IMR-90 (cell line): ENCODE data around the gene PIK3CG. TPM values are rescaled to one million over a fixed set of nuclear protein-coding genes. Genes with fewer than 3 reads are reported as not detected.

Experiments
- ATAC-seq: fragments of 200-7000 bp; cut with Tn5 transposase; 2 replicates; pipeline ENCODE4 v1.9.1; 2020; ENCODE audit warnings: low read depth, mild to moderate bottlenecking, moderate library complexity
- BruUV-seq: library from RNA; stranded (reverse); fragments of 400-500 nt; replicated peaks from 2 replicates; lab custom pipeline; 2021; lab: Mats Ljungman, UMichigan
- CTCF ChIA-PET: fragments of 300-600 bp; formaldehyde crosslinking; extraction: SDS; loops from one replicate; lab custom pipeline; 2021; ENCODE audit warnings: antibody characterized with exemption; lab: Yijun Ruan, JAX
- POLR2A ChIA-PET: fragments of 300-600 bp; sonication (Branson Sonifier 250); formaldehyde crosslinking; loops from one replicate; lab custom pipeline; 2022; ENCODE audit warnings: antibody characterized with exemption; ENCODE audit not compliant: unreplicated experiment; lab: Charles Lee
- DNase-seq: peaks from one replicate; pipeline ENCODE4 v3.0.0; 2013
- H2AFZ ChIP-seq: replicated peaks from 2 replicates; pipeline ENCODE3; 2013; ENCODE audit warnings: low read length, mild to moderate bottlenecking; ENCODE audit not compliant: poor library complexity
- H2AK5ac ChIP-seq: 2 replicates; pipeline ENCODE4 v1.6.1; 2013; ENCODE audit warnings: low read depth, low read length, inconsistent platforms
- H2AK9ac ChIP-seq: replicated peaks from 2 replicates; pipeline ENCODE3; 2013; ENCODE audit warnings: mild to moderate bottlenecking, low read depth, low read length, moderate library complexity; ENCODE audit not compliant: poor library complexity
- H2BK120ac ChIP-seq: 2 replicates; pipeline ENCODE4 v1.6.1; 2013; ENCODE audit warnings: low read depth, low read length, inconsistent platforms
- H2BK15ac ChIP-seq: 3 replicates; pipeline ENCODE4 v1.6.1; 2013; ENCODE audit warnings: low read depth, low read length, inconsistent platforms
- H2BK20ac ChIP-seq: 2 replicates; pipeline ENCODE4 v1.6.1; 2013; ENCODE audit warnings: low read depth, mild to moderate bottlenecking, inconsistent platforms, low read length, moderate library complexity
- H2BK5ac ChIP-seq: 2 replicates; pipeline ENCODE4 v1.6.1; 2013; ENCODE audit warnings: mild to moderate bottlenecking, low read depth, low read length, inconsistent platforms; ENCODE audit not compliant: poor library complexity, severe bottlenecking
- H3K14ac ChIP-seq: replicated peaks from 2 replicates; pipeline ENCODE4 v1.6.1; 2013; ENCODE audit warnings: low read depth, low read length, inconsistent platforms
- H3K18ac ChIP-seq: 2 replicates; pipeline ENCODE4 v1.6.1; 2013; ENCODE audit warnings: low read depth, low read length, control low read depth
- H3K23ac ChIP-seq: 2 replicates; pipeline ENCODE4 v1.6.1; 2013; ENCODE audit warnings: low read depth, low read length, inconsistent platforms
- H3K27ac ChIP-seq: 2 replicates; pipeline ENCODE4 v1.5.1; 2013; ENCODE audit warnings: mild to moderate bottlenecking, control low read depth, low read length; ENCODE audit not compliant: insufficient read depth
- H3K27me3 ChIP-seq: 2 replicates; pipeline ENCODE4 v1.6.1; 2013; ENCODE audit warnings: low read length; ENCODE audit not compliant: control insufficient read depth, insufficient read depth
- H3K36me3 ChIP-seq: 2 replicates; pipeline ENCODE4 v1.6.1; 2013; ENCODE audit warnings: low read length, mixed read lengths; ENCODE audit not compliant: control insufficient read depth, insufficient read depth
- H3K4ac ChIP-seq: 2 replicates; pipeline ENCODE4 v1.6.1; 2013; ENCODE audit warnings: low read depth, low read length, inconsistent platforms
- H3K4me1 ChIP-seq: 2 replicates; pipeline ENCODE4 v1.6.1; 2013; ENCODE audit warnings: low read length, mixed read lengths; ENCODE audit not compliant: control insufficient read depth, insufficient read depth
- H3K4me2 ChIP-seq: 2 replicates; pipeline ENCODE4 v1.6.1; 2013; ENCODE audit warnings: low read depth, mild to moderate bottlenecking, control low read depth, low read length, moderate library complexity
- H3K4me3 ChIP-seq: 2 replicates; pipeline ENCODE4 v1.5.1; 2013; ENCODE audit warnings: low read depth, mild to moderate bottlenecking, control low read depth, low read length, moderate library complexity; ENCODE audit not compliant: insufficient read depth
- H3K56ac ChIP-seq: 2 replicates; pipeline ENCODE4 v1.6.1; 2013; ENCODE audit warnings: low read length, inconsistent platforms; ENCODE audit not compliant: insufficient read depth; ENCODE audit errors: extremely low read depth
- H3K79me1 ChIP-seq, 2 experiments: 2 replicates each; pipeline ENCODE4 v1.6.1; 2013; ENCODE audit warnings: low read length in 2 of 2, inconsistent platforms in 1 of 2, low read depth in 1 of 2
- H3K9ac ChIP-seq: 2 replicates; pipeline ENCODE4 v1.6.1; 2013; ENCODE audit warnings: low read depth, low read length, control low read depth
- H3K9me1 ChIP-seq: 2 replicates; pipeline ENCODE4 v1.6.1; 2013; ENCODE audit warnings: low read length, inconsistent platforms; ENCODE audit not compliant: insufficient read depth
- H3K9me3 ChIP-seq: 2 replicates; pipeline ENCODE4 v1.6.1; 2013; ENCODE audit warnings: low read length; ENCODE audit not compliant: control insufficient read depth, insufficient read depth
- H4K20me1 ChIP-seq: 2 replicates; pipeline ENCODE4 v1.6.1; 2013; ENCODE audit warnings: low read length, inconsistent platforms; ENCODE audit not compliant: insufficient read depth
- H4K5ac ChIP-seq: 2 replicates; pipeline ENCODE4 v1.6.1; 2013; ENCODE audit warnings: mild to moderate bottlenecking, low read depth, low read length, control low read depth
- H4K8ac ChIP-seq, 2 experiments: 2 replicates each; pipeline ENCODE4 v1.6.1; 2013; ENCODE audit warnings: low read depth in 2 of 2, low read length in 2 of 2, control low read depth in 1 of 2, inconsistent platforms in 1 of 2
- H4K91ac ChIP-seq: 2 replicates; pipeline ENCODE4 v1.6.1; 2013; ENCODE audit warnings: low read depth, low read length, inconsistent platforms; ENCODE audit not compliant: insufficient read depth
- BHLHE40 ChIP-seq: fragments of 150-350 bp; IDR thresholded peaks from 2 replicates; pipeline ENCODE4 v1.6.1; 2016; ENCODE audit warnings: mild to moderate bottlenecking, low read depth, low read length
- CEBPB ChIP-seq: IDR thresholded peaks from 2 replicates; pipeline ENCODE4 v1.6.1; 2012; ENCODE audit warnings: low read depth, low read length, improper control_type of control experiment
- CHD1 ChIP-seq: IDR thresholded peaks from 2 replicates; pipeline ENCODE4 v1.6.1; 2012; ENCODE audit warnings: low read depth, low read length, improper control_type of control experiment
- CTCF ChIP-seq: conservative IDR thresholded peaks from 2 replicates; pipeline ENCODE4 v1.5.1; 2012; ENCODE audit warnings: mild to moderate bottlenecking, low read depth, low read length, improper control_type of control experiment
- FOS ChIP-seq: fragments of 150-350 bp; IDR thresholded peaks from 2 replicates; pipeline ENCODE4 v1.6.1; 2016; ENCODE audit warnings: low read depth, low read length
- MAFK ChIP-seq: IDR thresholded peaks from 2 replicates; pipeline ENCODE4 v1.6.1; 2012; ENCODE audit warnings: low read depth, low read length, improper control_type of control experiment
- MAZ ChIP-seq: IDR thresholded peaks from 2 replicates; pipeline ENCODE4 v1.6.1; 2012; ENCODE audit warnings: low read depth, mild to moderate bottlenecking, low read length, improper control_type of control experiment, moderate library complexity, borderline replicate concordance
- MXI1 ChIP-seq: IDR thresholded peaks from 2 replicates; pipeline ENCODE4 v1.6.1; 2012; ENCODE audit warnings: low read depth, mild to moderate bottlenecking, low read length, moderate library complexity, borderline replicate concordance
- NFE2L2 ChIP-seq: fragments of 150-350 bp; IDR thresholded peaks from 2 replicates; pipeline ENCODE4 v1.6.1; 2016; ENCODE audit warnings: low read depth, mild to moderate bottlenecking, low read length
- POLR2A ChIP-seq: IDR thresholded peaks from 2 replicates; pipeline ENCODE4 v1.6.1; 2012; ENCODE audit warnings: mild to moderate bottlenecking, low read depth, low read length
- RAD21 ChIP-seq: IDR thresholded peaks from 2 replicates; pipeline ENCODE4 v1.6.1; 2012; ENCODE audit warnings: low read length, improper control_type of control experiment
- RCOR1 ChIP-seq: IDR thresholded peaks from 2 replicates; pipeline ENCODE4 v1.6.1; 2012; ENCODE audit warnings: mild to moderate bottlenecking, low read length, improper control_type of control experiment; ENCODE audit not compliant: insufficient replicate concordance
- RFX5 ChIP-seq: IDR thresholded peaks from 2 replicates; pipeline ENCODE4 v1.8.0; 2012; ENCODE audit warnings: low read depth, mild to moderate bottlenecking, low read length, moderate library complexity
- SMC3 ChIP-seq: fragments of 150-350 bp; IDR thresholded peaks from 2 replicates; pipeline ENCODE4 v1.6.1; 2016; ENCODE audit warnings: low read depth, mild to moderate bottlenecking, antibody characterized with exemption, low read length, moderate library complexity
- USF2 ChIP-seq: fragments of 150-350 bp; IDR thresholded peaks from 2 replicates; pipeline ENCODE4 v1.6.1; 2017; ENCODE audit warnings: mild to moderate bottlenecking, antibody characterized with exemption, low read length, low read depth
- WGBS, 2 experiments: methylation state at CpG; one replicate each; pipeline versions ENCODE4 v1.1.5 to v1.1.7; 2013; ENCODE audit warnings: missing lambda C conversion rate in 2 of 2; ENCODE audit not compliant: insufficient read length in 1 of 2; ENCODE audit errors: extremely low coverage in 2 of 2; 5-methylcytosine and 5-hydroxymethylcytosine counted together
- dilution Hi-C: fragments of 300-500 bp; cut with HindIII; formaldehyde crosslinking; loops from one replicate; pipeline ENCODE4 v1.14.3; 2018; ENCODE audit warnings: low sequenced_read_pairs; ENCODE audit not compliant: unreplicated experiment
- in situ Hi-C: fragments of 300-500 bp; cut with MboI; formaldehyde crosslinking; loops from 3 replicates; pipeline ENCODE4 v1.14.3; 2019; ENCODE audit warnings: low sequenced_read_pairs, inconsistent platforms, mixed read lengths
- intact Hi-C: fragments of 100-400 bp; cut with micrococcal nuclease; formaldehyde crosslinking; loops from 2 replicates; pipeline ENCODE4 v1.10.0; 2022
- polyA plus RNA-seq, 3 experiments: library from polyadenylated mRNA; depleted of rRNA; stranded (reverse); fragments of >200 nt; gene quantifications; 2 replicates each; pipeline ENCODE4 v1.2.3, GENCODE V29; 2012; ENCODE audit warnings: low replicate concordance in 1 of 3
- total RNA-seq: library from RNA; depleted of rRNA; stranded (reverse); fragments of >200 nt; gene quantifications from 2 replicates; pipeline ENCODE4 v1.2.3, GENCODE V29; 2012
- TF ChIP-seq, protein P1 (sequence below): fragments of 150-350 bp; IDR thresholded peaks from 2 replicates; pipeline ENCODE4 v1.6.1; 2016; ENCODE audit warnings: low read depth, mild to moderate bottlenecking, low read length, moderate library complexity, borderline replicate concordance

PIK3CG gene
- total and polyA plus RNA-seq, 2 of the 4 experiments (the other 2 are of a cell fraction): under 0.01 TPM; not detected in 1

- Histone ChIP-seq H2BK20ac (no peak overlapping the region), H3K27me3 (no peaks in the 10 kb centered on the region; the same call in none of the 2 replicates), H3K9me3 (no peaks in the 10 kb centered on the region), H3K4me2 (no peak overlapping the region), H3K79me1 (no peaks in the 10 kb centered on the region), H4K5ac (no peak overlapping the region), H3K9ac (no peak overlapping the region), H3K18ac (no peak overlapping the region), H3K14ac (no peak overlapping the region), H2BK120ac (no peak overlapping the region), H4K91ac (no peak overlapping the region), H2BK5ac (no peak overlapping the region), H2AK9ac (no peak overlapping the region), H2AK5ac (no peak overlapping the region), H3K36me3 (no peaks in the 10 kb centered on the region), H3K4me3 (no peak overlapping the region), H3K27ac (no peak overlapping the region), H2AFZ (no peak overlapping the region), H3K23ac (no peak overlapping the region), H3K56ac (no peak overlapping the region), H4K8ac (no peak overlapping the region), H3K4ac (no peak overlapping the region), H3K9me1 (no peaks in the 10 kb centered on the region), H3K4me1 (no peaks in the 10 kb centered on the region), H4K20me1 (no peaks in the 10 kb centered on the region), H2BK15ac (no peak overlapping the region)
- ChIA-PET CTCF (no interaction called here), POLR2A (no interaction called here)
- dilution Hi-C loops: no loop called here
- TF ChIP-seq SMC3: no peak
- TF ChIP-seq RCOR1: no peak
- TF ChIP-seq CEBPB: no peak
- no peak for TF ChIP-seq BHLHE40
- no peak for TF ChIP-seq MAFK
- TF ChIP-seq FOS: no peak
- TF ChIP-seq MXI1: no peak
- no peak for TF ChIP-seq POLR2A
- TF ChIP-seq USF2: no peak
- TF ChIP-seq CHD1: no peak
- TF ChIP-seq RFX5: no peak
- no peak for TF ChIP-seq CTCF
- TF ChIP-seq, protein P1, sequence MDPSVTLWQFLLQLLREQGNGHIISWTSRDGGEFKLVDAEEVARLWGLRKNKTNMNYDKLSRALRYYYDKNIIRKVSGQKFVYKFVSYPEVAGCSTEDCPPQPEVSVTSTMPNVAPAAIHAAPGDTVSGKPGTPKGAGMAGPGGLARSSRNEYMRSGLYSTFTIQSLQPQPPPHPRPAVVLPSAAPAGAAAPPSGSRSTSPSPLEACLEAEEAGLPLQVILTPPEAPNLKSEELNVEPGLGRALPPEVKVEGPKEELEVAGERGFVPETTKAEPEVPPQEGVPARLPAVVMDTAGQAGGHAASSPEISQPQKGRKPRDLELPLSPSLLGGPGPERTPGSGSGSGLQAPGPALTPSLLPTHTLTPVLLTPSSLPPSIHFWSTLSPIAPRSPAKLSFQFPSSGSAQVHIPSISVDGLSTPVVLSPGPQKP: no peak
- TF ChIP-seq RAD21: no peak
- TF ChIP-seq NFE2L2: no peak
- no peak for TF ChIP-seq MAZ
- DNase-seq: no peak
- in situ Hi-C loops: no loop called here
- BruUV-seq: no TSS peak
- 80% methylated on average over 1 of the region's 4 CpGs; no CpG with 5 or more reads in 1 of the 2 experiments for WGBS, 2 experiments
- no peak for ATAC-seq
- intact Hi-C loops: no loop called here
These were observed 13.8 kb downstream of the PIK3CG start for GRCh38 chr7:106878748-106879439.
